Endodermal cell (in vitro differentiated cells): ENCODE results near the gene PROC. TPM values are rescaled to one million over a fixed set of nuclear protein-coding genes. Genes with fewer than 3 reads are reported as not detected.
A peak's percentile ranks its signal among the peaks of the same experiment; 100 is the strongest.

Source experiments
- DNase-seq: peaks from one replicate; pipeline ENCODE4 v3.0.0-alpha.2; 2017
- H3K27ac ChIP-seq: 2 replicates; pipeline ENCODE4 v1.5.1; 2013; ENCODE audit warnings: mild to moderate bottlenecking, low read depth, low read length, moderate library complexity
- H3K27me3 ChIP-seq: 2 replicates; pipeline ENCODE4 v1.6.1; 2013; ENCODE audit warnings: mild to moderate bottlenecking, low read length, moderate library complexity; ENCODE audit not compliant: insufficient read depth, control insufficient read depth, poor library complexity, severe bottlenecking
- H3K36me3 ChIP-seq: 2 replicates; pipeline ENCODE4 v1.7.0; 2013; ENCODE audit warnings: mild to moderate bottlenecking, low read length, moderate library complexity; ENCODE audit not compliant: control insufficient read depth, insufficient read depth
- H3K4me1 ChIP-seq: one replicate; pipeline ENCODE4 v1.7.0; 2013; ENCODE audit warnings: low read length; ENCODE audit not compliant: control insufficient read depth, insufficient read depth
- H3K4me3 ChIP-seq: 2 replicates; pipeline ENCODE4 v1.5.1; 2013; ENCODE audit warnings: mild to moderate bottlenecking, low read length, moderate library complexity
- H3K9ac ChIP-seq: 2 replicates; pipeline ENCODE4 v1.6.1; 2013; ENCODE audit warnings: mild to moderate bottlenecking, low read length, moderate library complexity; ENCODE audit not compliant: poor library complexity, severe bottlenecking; ENCODE audit errors: extremely low read depth
- H3K9me3 ChIP-seq: 2 replicates; pipeline ENCODE4 v1.6.1; 2013; ENCODE audit warnings: mild to moderate bottlenecking, low read length, moderate library complexity; ENCODE audit not compliant: control insufficient read depth
- H3K27ac Mint-ChIP-seq: 2 replicates; pipeline ENCODE4 v1.8.0; 2020; ENCODE audit warnings: mixed read lengths
- H3K27me3 Mint-ChIP-seq: 2 replicates; pipeline ENCODE4 v1.8.0; 2021; ENCODE audit warnings: mild to moderate bottlenecking, mixed read lengths; ENCODE audit not compliant: insufficient read depth
- H3K36me3 Mint-ChIP-seq: 2 replicates; pipeline ENCODE4 v1.8.0; 2020; ENCODE audit warnings: low read depth, mixed read lengths
- H3K4me1 Mint-ChIP-seq: 2 replicates; pipeline ENCODE4 v1.8.0; 2020; ENCODE audit warnings: mixed read lengths
- H3K4me3 Mint-ChIP-seq: 2 replicates; pipeline ENCODE4 v1.8.0; 2020; ENCODE audit warnings: mild to moderate bottlenecking, moderate library complexity, mixed read lengths
- H3K9me3 Mint-ChIP-seq: 2 replicates; pipeline ENCODE4 v1.8.0; 2020; ENCODE audit warnings: mild to moderate bottlenecking, mixed read lengths
- CTCF ChIP-seq: fragments of 200-600 bp; sonication (generic); conservative IDR thresholded peaks from 2 replicates; pipeline ENCODE4 v1.5.0; 2021; ENCODE audit warnings: antibody characterized with exemption, mild to moderate bottlenecking
- WGBS, 2 experiments: methylation state at CpG; one replicate each; pipeline versions ENCODE4 v1.1.5 to v1.1.7; 2013; ENCODE audit warnings: missing lambda C conversion rate in 2 of 2, mixed read lengths in 1 of 2; ENCODE audit not compliant: insufficient coverage in 1 of 2, insufficient read length in 1 of 2; 5-methylcytosine and 5-hydroxymethylcytosine counted together
- total RNA-seq, 2 donors: library from RNA; stranded (reverse); fragmentation: NEBNext Ultra II Directional in 1 of 2; extraction: Animal tissue kit (Norgen Biotek cat#: 25700) in 1 of 2; gene quantifications; 2 replicates in 1 of 2; 3 replicates in 1 of 2; pipeline ENCODE4 v1.2.1, GENCODE V29; 2021

The PROC gene
- total RNA-seq, 2 donors from 2014 or later, result 0.46 to 0.51 TPM

- no peaks in the 10 kb centered on the region for H3K9me3 Mint-ChIP-seq
- no peaks in the 10 kb centered on the region for H3K36me3 Mint-ChIP-seq
- Histone ChIP-seq H3K27ac (no peak overlapping the region), H3K27me3 (no peaks in the 10 kb centered on the region), H3K9me3 (no peaks in the 10 kb centered on the region), H3K9ac (no peak overlapping the region), H3K4me3 (no peak overlapping the region), H3K4me1 (no peaks in the 10 kb centered on the region), H3K36me3 (no peaks in the 10 kb centered on the region)
- TF ChIP-seq CTCF, result no peak
- no peak for DNase-seq
- no peaks in the 10 kb centered on the region for H3K27me3 Mint-ChIP-seq
- peaks cover 2% of the 10 kb centered on the region for H3K4me1 Mint-ChIP-seq
- WGBS, 2 experiments, result 88% methylated on average over 2 of the region's 2 CpGs; no CpG with 5 or more reads in 1 of the 2 experiments
- no peak overlapping the region for H3K4me3 Mint-ChIP-seq
- no peak overlapping the region for H3K27ac Mint-ChIP-seq
Measured at GRCh38 chr2:127406454-127406853, 11.8 kb upstream of the PROC start.

GRCh38 chr2:127407091-127407490, 11.1 kb upstream of the PROC start:
- Histone ChIP-seq H3K4me1 (no peaks in the 10 kb centered on the region), H3K9ac (no peak overlapping the region), H3K27me3 (no peaks in the 10 kb centered on the region), H3K9me3 (no peaks in the 10 kb centered on the region), H3K4me3 (no peak overlapping the region), H3K36me3 (no peaks in the 10 kb centered on the region), H3K27ac (no peak overlapping the region)
- peaks cover 2% of the 10 kb centered on the region for H3K4me1 Mint-ChIP-seq
- H3K27me3 Mint-ChIP-seq, result peaks cover 4% of the 10 kb centered on the region
- DNase-seq, result no peak
- H3K4me3 Mint-ChIP-seq, result peak overlapping the region; percentile 57
- H3K9me3 Mint-ChIP-seq, result no peaks in the 10 kb centered on the region
- H3K27ac Mint-ChIP-seq, result no peak overlapping the region
- no peaks in the 10 kb centered on the region for H3K36me3 Mint-ChIP-seq
- TF ChIP-seq CTCF, result no peak
- 93% methylated on average over 9 of the region's 9 CpGs for WGBS, 2 experiments

GRCh38 chr2:127407661-127408003, 10.6 kb upstream of the PROC start:
- WGBS, 2 experiments, result 14% methylated on average over 5 of the region's 6 CpGs; no CpG with 5 or more reads in 1 of the 2 experiments
- Histone ChIP-seq H3K4me1 (no peaks in the 10 kb centered on the region), H3K27ac (no peak overlapping the region), H3K36me3 (no peaks in the 10 kb centered on the region), H3K9me3 (no peaks in the 10 kb centered on the region), H3K9ac (no peak overlapping the region), H3K27me3 (no peaks in the 10 kb centered on the region), H3K4me3 (peak overlapping the region; percentile 69)
- peaks cover 2% of the 10 kb centered on the region for H3K4me1 Mint-ChIP-seq
- TF ChIP-seq CTCF, result no peak
- H3K27me3 Mint-ChIP-seq, result peaks cover 4% of the 10 kb centered on the region
- H3K4me3 Mint-ChIP-seq, result peak overlapping the region; percentile 57
- no peak for DNase-seq
- no peaks in the 10 kb centered on the region for H3K9me3 Mint-ChIP-seq
- H3K27ac Mint-ChIP-seq, result no peak overlapping the region
- H3K36me3 Mint-ChIP-seq, result no peaks in the 10 kb centered on the region
